ENCODE results near the gene CCDC15. TPM values are rescaled to one million over a fixed set of nuclear protein-coding genes. Genes with fewer than 3 reads are reported as not detected.

CCDC15 gene
- total and polyA plus RNA-seq, 2 of the 13 experiments (the other 11 are each of a cell fraction or from before 2014, with no cell fraction given) = 2.2 to 4.6 TPM

DNA sequence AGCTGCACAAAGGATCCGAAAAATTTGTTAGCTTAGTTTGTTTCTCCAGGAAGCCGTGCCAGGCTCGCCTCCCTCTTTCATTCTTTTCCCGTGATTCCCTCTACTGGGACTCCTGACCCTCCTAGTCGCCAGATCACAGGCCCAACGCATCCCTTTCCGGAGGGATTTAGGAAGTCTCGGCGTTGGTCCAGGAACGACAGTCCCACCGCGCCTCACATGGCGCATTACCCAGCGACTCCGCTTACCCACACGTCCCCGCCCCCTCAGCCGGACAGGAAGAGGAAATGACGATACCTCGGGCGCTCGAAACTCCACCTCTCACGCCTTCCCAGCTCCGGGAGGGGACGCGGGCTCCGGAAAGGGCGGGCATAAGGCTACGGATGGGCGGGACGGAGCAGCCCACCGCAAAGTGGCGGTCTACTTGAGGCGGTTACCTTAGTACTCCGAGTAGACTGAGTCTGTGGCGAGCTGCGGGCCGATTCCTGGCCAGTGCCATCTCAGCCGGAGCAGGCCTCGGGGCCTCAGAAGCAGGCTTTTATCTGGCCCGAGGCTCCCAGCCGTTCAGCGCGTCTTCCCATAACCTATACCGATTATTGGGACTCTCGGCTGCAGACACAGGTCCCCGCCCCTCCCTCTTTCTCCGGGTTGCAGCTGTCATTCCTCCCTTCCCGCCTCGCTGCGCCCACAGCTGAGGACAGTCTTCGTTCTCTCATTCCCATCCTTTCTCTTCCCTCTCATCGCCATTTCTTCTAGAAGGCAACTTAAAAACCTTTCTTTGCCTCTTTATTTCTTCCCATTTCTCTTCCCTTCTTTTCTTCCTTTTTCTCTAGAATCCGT lies at the start of gene CCDC15 (continued):
- TF ChIP-seq, protein P1, sequence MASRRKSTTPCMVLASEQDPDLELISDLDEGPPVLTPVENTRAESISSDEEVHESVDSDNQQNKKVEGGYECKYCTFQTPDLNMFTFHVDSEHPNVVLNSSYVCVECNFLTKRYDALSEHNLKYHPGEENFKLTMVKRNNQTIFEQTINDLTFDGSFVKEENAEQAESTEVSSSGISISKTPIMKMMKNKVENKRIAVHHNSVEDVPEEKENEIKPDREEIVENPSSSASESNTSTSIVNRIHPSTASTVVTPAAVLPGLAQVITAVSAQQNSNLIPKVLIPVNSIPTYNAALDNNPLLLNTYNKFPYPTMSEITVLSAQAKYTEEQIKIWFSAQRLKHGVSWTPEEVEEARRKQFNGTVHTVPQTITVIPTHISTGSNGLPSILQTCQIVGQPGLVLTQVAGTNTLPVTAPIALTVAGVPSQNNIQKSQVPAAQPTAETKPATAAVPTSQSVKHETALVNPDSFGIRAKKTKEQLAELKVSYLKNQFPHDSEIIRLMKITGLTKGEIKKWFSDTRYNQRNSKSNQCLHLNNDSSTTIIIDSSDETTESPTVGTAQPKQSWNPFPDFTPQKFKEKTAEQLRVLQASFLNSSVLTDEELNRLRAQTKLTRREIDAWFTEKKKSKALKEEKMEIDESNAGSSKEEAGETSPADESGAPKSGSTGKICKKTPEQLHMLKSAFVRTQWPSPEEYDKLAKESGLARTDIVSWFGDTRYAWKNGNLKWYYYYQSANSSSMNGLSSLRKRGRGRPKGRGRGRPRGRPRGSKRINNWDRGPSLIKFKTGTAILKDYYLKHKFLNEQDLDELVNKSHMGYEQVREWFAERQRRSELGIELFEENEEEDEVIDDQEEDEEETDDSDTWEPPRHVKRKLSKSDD (CRISPR knock-in tag; IDR thresholded peaks at IDR 0.05; ENCODE audit: low read depth) = peak; percentile 80; the same call in 1 of the 2 replicates
- TF ChIP-seq ZBTB42 (CRISPR knock-in tag; IDR thresholded peaks at IDR 0.05) (peak; percentile 53; the same call in 1 of the 2 replicates), NCOA2 (CRISPR knock-in tag; IDR thresholded peaks at IDR 0.05) (0 out of 2 replicates have a peak, but pooled peaks have one; percentile 11), ZNF773 (CRISPR knock-in tag; IDR thresholded peaks at IDR 0.05; ENCODE audit: borderline replicate concordance) (no peak), ZNF382 (CRISPR knock-in tag; IDR thresholded peaks at IDR 0.05; ENCODE audit: borderline replicate concordance) (no peak), ZNF616 (CRISPR knock-in tag; IDR thresholded peaks at IDR 0.05; ENCODE audit: low read depth) (peak; percentile 76; the same call in 1 of the 2 replicates), ZNF501 (CRISPR knock-in tag; IDR thresholded peaks at IDR 0.05) (peak; percentile 87), NFATC3 (CRISPR knock-in tag; IDR thresholded peaks at IDR 0.05) (0 out of 2 replicates have a peak, but pooled peaks have one; percentile 28), ZNF7 (CRISPR knock-in tag; IDR thresholded peaks at IDR 0.05) (no peak), ZNF607 (CRISPR knock-in tag; IDR thresholded peaks at IDR 0.05; ENCODE audit: borderline replicate concordance) (0 out of 2 replicates have a peak, but pooled peaks have one; percentile 20), ZNF44 (CRISPR knock-in tag; IDR thresholded peaks at IDR 0.05) (peak; percentile 80; the same call in 1 of the 2 replicates), PITX1 (CRISPR knock-in tag; IDR thresholded peaks at IDR 0.05) (peak; percentile 75; the same call in 1 of the 2 replicates), ZNF329 (CRISPR knock-in tag; IDR thresholded peaks at IDR 0.05; ENCODE audit: low read depth) (no peak)
- TF ChIP-seq, protein P2, sequence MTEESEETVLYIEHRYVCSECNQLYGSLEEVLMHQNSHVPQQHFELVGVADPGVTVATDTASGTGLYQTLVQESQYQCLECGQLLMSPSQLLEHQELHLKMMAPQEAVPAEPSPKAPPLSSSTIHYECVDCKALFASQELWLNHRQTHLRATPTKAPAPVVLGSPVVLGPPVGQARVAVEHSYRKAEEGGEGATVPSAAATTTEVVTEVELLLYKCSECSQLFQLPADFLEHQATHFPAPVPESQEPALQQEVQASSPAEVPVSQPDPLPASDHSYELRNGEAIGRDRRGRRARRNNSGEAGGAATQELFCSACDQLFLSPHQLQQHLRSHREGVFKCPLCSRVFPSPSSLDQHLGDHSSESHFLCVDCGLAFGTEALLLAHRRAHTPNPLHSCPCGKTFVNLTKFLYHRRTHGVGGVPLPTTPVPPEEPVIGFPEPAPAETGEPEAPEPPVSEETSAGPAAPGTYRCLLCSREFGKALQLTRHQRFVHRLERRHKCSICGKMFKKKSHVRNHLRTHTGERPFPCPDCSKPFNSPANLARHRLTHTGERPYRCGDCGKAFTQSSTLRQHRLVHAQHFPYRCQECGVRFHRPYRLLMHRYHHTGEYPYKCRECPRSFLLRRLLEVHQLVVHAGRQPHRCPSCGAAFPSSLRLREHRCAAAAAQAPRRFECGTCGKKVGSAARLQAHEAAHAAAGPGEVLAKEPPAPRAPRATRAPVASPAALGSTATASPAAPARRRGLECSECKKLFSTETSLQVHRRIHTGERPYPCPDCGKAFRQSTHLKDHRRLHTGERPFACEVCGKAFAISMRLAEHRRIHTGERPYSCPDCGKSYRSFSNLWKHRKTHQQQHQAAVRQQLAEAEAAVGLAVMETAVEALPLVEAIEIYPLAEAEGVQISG (CRISPR knock-in tag; IDR thresholded peaks at IDR 0.05) = peak; percentile 87
- TF ChIP-seq, protein P3, sequence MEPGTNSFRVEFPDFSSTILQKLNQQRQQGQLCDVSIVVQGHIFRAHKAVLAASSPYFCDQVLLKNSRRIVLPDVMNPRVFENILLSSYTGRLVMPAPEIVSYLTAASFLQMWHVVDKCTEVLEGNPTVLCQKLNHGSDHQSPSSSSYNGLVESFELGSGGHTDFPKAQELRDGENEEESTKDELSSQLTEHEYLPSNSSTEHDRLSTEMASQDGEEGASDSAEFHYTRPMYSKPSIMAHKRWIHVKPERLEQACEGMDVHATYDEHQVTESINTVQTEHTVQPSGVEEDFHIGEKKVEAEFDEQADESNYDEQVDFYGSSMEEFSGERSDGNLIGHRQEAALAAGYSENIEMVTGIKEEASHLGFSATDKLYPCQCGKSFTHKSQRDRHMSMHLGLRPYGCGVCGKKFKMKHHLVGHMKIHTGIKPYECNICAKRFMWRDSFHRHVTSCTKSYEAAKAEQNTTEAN (CRISPR knock-in tag; conservative IDR thresholded peaks at IDR 0.05) = peak; percentile 57; the same call in 1 of the 2 replicates
- TF ChIP-seq, protein P4, sequence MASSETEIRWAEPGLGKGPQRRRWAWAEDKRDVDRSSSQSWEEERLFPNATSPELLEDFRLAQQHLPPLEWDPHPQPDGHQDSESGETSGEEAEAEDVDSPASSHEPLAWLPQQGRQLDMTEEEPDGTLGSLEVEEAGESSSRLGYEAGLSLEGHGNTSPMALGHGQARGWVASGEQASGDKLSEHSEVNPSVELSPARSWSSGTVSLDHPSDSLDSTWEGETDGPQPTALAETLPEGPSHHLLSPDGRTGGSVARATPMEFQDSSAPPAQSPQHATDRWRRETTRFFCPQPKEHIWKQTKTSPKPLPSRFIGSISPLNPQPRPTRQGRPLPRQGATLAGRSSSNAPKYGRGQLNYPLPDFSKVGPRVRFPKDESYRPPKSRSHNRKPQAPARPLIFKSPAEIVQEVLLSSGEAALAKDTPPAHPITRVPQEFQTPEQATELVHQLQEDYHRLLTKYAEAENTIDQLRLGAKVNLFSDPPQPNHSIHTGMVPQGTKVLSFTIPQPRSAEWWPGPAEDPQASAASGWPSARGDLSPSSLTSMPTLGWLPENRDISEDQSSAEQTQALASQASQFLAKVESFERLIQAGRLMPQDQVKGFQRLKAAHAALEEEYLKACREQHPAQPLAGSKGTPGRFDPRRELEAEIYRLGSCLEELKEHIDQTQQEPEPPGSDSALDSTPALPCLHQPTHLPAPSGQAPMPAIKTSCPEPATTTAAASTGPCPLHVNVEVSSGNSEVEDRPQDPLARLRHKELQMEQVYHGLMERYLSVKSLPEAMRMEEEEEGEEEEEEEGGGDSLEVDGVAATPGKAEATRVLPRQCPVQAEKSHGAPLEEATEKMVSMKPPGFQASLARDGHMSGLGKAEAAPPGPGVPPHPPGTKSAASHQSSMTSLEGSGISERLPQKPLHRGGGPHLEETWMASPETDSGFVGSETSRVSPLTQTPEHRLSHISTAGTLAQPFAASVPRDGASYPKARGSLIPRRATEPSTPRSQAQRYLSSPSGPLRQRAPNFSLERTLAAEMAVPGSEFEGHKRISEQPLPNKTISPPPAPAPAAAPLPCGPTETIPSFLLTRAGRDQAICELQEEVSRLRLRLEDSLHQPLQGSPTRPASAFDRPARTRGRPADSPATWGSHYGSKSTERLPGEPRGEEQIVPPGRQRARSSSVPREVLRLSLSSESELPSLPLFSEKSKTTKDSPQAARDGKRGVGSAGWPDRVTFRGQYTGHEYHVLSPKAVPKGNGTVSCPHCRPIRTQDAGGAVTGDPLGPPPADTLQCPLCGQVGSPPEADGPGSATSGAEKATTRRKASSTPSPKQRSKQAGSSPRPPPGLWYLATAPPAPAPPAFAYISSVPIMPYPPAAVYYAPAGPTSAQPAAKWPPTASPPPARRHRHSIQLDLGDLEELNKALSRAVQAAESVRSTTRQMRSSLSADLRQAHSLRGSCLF (CRISPR knock-in tag; IDR thresholded peaks at IDR 0.05; ENCODE audit: borderline replicate concordance) = 0 out of 2 replicates have a peak, but pooled peaks have one; percentile 11

Data from HepG2 (cell line).